ENCODE results near the gene OR10A7.

DNA sequence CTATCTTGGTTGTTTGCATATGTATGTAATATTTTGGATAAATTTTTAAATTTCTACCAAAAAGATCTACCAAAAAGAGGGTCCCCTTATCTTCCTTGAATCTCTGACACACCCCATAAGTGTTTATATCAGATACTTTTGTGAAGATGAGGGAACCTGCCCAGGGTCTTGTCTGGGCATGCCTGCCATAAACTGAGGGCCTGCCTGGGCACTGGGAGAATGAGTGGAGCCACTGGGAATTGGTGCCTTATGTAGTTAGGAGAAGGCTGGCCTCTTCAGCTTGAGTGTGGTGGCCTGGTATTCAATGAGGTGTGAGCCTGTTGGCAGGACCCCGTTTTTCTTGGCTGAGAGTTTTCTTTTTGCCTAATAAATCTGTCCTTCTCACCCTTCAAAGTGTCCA is 48.1 kb upstream of the OR10A7 start:
- TF ChIP-seq EZH2 (IDR thresholded peaks at IDR 0.05; ENCODE audit: borderline replicate concordance, insufficient read depth, low read depth, low read length, poor library complexity, severe bottlenecking) = no peak
- TF ChIP-seq, protein P1, sequence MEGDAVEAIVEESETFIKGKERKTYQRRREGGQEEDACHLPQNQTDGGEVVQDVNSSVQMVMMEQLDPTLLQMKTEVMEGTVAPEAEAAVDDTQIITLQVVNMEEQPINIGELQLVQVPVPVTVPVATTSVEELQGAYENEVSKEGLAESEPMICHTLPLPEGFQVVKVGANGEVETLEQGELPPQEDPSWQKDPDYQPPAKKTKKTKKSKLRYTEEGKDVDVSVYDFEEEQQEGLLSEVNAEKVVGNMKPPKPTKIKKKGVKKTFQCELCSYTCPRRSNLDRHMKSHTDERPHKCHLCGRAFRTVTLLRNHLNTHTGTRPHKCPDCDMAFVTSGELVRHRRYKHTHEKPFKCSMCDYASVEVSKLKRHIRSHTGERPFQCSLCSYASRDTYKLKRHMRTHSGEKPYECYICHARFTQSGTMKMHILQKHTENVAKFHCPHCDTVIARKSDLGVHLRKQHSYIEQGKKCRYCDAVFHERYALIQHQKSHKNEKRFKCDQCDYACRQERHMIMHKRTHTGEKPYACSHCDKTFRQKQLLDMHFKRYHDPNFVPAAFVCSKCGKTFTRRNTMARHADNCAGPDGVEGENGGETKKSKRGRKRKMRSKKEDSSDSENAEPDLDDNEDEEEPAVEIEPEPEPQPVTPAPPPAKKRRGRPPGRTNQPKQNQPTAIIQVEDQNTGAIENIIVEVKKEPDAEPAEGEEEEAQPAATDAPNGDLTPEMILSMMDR (IDR thresholded peaks at IDR 0.05) = no peak
